GM18951 (cell line): ENCODE data around the gene NEK7.
"Not testable (repeated sequence)": the region's sequence is repeated elsewhere in the genome, so short reads cannot be mapped to it uniquely, and the experiment has no call there.

Source experiments
- POLR2A ChIP-seq: IDR thresholded peaks from 4 replicates; pipeline ENCODE4 v1.6.1; 2011; ENCODE audit warnings: mild to moderate bottlenecking; ENCODE audit not compliant: insufficient read length, insufficient read depth; ENCODE audit errors: extremely low read depth
- in situ Hi-C: fragments of 300-500 bp; cut with MboI; formaldehyde crosslinking; loops from one replicate; pipeline ENCODE4 v1.12.0; 2022; ENCODE audit warnings: low sequenced_read_pairs, mixed read lengths, inconsistent platforms; ENCODE audit not compliant: unreplicated experiment

Gene NEK7

DNA sequence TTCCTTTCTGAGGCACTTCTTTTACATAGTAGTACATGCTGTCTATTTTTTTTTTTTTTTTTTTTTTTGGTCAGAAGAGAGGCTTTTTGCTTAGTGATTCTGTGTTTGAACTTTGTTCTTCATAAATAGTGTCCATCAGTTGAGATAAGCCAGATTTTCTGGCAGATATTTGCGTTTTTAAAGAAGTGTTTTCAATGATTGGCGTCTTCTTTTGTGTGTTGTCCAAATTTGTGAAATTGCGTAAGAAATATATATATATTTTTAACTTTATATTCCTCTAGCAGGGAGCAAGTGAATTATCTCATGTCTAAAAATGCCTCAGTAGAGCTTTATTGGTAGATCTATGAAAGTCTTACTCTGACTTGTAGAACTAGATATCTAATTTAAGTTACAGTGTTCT, 28.3 kb downstream of the NEK7 start:
- in situ Hi-C loops, result no loop called here
- TF ChIP-seq POLR2A, result no peak

DNA sequence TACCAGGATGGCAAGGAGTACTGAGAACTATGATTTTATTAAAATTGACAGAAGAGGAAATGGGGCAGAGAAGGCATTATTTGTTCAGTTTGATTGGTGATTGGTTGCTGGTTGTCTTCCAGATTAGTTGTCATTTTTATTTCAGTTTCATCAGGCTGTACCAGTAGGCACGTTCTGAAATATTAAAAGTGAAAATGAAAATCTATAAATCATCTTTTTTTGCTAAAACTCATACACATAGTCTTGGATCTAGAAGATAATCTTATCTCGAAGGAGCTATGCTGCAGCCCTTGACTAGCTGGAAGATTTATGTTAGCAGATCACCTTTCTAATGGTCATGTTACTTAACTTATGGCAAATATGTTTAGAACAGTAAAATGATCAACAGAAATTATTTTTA, 29.0 kb downstream of the NEK7 start:
- in situ Hi-C loops, result no loop called here
- TF ChIP-seq POLR2A, result no peak

DNA sequence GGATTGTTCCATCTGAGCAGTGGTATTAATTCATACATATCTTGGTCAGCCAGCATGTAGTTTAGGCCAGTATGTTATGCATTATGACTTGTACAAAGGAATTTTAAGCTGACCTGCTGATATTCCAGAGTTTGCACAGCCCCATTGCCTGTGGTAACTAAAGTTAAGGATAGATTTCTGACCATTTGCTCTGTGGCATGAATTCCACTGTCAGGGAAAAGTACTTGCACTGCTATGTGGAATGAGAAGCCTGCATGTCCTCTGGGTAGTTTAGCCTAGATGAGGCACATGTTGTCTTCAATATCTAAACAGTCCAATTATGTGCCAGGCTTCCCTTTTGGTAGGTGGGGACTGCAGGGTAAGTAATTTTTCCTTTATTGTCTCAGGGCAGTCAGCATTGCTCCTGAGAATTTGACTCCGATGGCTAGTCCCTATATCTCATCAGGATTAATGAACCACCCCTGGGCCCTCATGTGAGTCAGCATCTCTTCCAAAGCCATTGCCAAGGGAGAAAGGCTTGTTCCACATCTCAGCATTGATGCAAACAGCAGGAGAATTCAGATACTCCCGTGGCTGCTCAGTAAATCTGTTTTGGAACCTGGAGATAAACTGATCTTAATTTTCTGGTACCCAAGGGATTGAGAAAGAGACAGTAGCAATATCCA, 30.2 kb downstream of the NEK7 start:
- TF ChIP-seq POLR2A, result no peak
- in situ Hi-C loops, result no loop called here

DNA sequence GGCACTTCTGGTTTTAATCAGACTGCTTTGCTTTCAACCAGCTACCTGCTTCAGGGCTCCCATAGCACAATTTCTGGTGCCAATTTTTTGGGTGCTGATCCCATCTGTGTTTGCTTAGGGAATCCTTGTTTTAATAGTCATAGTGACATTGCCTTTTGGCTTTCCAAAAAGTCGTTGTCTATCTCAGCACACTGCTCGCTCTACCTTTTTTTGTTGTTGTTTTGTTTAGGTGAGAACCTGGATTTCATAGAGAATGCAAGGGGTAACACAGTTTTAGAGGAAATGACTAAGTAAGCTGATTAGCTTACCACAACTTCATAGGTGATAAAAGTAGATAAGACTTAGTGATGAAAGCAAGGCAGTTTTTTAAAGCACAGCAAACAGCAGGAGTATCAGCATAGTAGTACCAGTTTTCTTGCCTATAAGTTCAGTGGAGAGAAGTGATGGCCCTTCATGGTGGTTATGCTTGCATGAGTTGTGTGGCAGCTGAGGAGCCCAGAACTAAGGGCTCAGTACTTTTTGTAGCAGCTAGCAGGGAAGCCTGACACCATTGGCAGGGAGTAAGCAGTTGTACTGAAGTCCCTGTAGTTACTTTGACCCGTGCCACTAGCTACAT, 31.3 kb downstream of the NEK7 start:
- in situ Hi-C loops, result no loop called here
- TF ChIP-seq POLR2A, result no peak

DNA sequence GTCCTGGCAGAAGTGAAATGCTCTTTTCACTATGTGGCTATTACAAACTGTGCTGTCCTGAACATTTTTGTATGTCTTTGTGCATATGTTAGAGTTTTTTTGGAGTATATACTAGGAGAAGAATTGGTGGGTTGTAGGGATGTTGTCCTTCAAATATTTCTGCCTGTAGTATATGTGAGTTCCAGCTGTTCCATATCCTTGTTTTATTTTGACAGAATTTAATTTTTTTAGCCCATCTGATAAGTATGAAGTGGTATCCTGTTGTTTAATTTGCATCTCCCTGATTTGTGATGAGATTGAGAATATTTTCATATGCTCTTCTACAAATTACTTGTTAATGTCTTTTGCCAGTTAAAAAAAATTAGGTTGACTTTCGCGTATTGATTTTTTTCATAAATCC, 34.3 kb downstream of the NEK7 start:
- no peak for TF ChIP-seq POLR2A

DNA sequence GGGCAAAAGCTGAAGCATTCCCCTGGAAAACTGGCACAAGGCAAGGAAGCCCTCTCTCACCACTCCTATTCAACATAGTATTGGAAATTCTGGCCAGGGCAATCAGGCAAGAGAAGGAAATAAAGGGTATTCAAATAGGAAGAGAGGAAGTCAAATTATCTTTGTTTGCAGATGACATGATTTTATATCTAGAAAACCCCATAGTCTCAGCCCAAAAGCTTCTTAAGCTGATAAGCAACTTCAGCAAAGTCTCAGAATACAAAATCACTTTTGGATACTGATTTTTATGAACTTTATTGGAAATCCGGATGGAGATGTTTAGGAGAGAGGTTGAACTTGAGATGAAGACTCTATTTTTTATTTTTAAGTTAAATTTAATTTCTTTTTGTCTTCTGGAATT, 37.1 kb downstream of the NEK7 start:
- in situ Hi-C loops, result not testable (repeated sequence)

More for the DNA sequence above, 34.3 kb downstream of the NEK7 start:
- in situ Hi-C loops, result no loop called here

DNA sequence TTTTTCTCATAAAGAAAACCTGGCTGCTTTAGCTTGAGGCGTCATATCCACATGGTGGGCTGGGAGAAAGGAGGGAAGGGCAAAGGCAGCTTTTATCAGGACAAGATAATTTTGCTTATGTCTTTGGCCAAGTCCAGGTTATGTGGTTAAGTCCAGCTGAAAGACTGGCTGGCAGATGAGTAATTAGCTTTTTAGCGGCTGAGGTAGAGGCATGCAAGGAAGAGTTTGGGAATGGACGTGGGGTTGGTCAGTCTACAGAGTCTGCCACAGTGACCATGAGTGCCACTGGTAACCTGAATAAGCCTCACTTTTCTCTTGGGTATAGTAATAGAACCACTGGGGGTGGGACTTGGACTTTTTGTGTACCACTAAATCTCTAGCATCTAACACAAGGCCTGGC, 39.8 kb downstream of the NEK7 start:
- in situ Hi-C loops, result no loop called here
- no peak for TF ChIP-seq POLR2A

DNA sequence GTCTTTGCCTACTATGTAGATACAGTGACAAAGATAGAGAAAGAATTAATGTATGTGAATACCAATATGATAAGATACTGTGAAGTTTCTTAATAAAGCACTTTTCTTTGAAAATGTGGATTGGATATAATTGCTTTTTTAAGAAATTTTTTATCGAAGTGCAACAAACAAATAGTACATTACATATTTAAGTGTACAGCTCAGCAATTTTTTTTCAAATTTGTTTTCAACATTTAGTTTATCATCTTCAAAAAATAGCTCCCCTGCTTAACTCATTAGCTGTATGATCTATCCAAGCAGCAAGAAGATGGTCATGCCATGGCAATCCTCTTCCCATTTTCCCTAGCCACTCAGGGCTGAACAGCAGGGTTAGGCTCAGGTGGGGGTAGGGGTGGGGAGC, 40.5 kb downstream of the NEK7 start:
- TF ChIP-seq POLR2A, result no peak
- in situ Hi-C loops, result no loop called here

DNA sequence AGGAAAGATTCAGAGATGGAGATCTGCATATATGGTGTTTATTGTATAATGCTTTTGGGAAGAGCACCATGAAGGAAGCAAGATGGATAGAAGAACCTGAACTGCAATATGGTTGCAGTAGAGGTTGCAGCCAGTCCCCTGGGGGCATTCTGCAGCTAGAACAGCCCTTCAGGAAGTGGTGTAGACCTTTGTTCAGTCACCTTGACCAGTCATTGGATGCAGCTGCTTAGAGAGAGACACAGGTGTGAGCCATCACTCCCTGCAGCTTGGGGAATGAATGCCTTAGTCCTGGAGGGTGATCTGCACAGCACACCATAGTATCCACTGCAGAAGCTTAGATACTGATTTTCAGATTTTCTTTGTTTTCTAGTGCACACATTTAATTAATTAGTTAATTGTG, 42.3 kb downstream of the NEK7 start:
- in situ Hi-C loops, result no loop called here
- no peak for TF ChIP-seq POLR2A

DNA sequence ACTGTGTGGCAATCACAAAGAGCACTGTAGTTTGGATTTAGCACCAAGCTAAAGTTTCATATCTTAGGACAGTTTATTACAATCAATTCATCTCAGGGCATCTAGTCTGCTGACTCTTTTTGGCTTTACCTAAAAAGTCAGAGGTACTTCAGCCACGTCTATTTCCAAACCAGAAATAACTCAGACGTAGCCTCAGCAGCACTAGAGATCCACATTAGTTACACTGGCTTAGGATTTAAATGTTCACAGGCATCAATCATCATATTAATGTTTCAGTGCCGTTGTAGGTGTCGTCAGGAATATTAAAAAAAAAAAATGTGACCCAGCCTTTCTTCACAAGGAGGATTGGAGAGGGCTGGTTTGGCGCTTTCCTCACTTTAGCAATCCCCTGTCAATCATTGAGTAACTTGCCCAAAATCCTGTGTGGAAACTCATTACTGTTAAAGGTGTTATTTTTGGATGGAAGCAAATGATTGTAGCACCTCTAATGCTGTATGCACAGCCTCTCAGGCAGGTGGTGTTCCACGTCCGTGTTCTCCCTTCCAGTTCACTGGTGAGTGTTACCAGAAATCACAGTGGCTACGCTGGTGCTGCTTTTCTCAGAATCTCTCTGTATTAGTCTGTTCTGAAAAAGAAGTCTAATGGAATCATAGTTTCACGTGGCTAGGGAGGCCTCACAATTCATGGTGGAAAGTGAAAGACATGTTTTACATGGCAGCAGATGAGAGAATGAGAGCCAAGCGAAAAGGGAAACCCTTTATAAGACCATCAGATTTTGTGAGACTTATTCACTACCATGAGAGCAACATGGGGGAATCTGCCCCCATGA, 45.4 kb downstream of the NEK7 start:
- in situ Hi-C loops, result no loop called here

DNA sequence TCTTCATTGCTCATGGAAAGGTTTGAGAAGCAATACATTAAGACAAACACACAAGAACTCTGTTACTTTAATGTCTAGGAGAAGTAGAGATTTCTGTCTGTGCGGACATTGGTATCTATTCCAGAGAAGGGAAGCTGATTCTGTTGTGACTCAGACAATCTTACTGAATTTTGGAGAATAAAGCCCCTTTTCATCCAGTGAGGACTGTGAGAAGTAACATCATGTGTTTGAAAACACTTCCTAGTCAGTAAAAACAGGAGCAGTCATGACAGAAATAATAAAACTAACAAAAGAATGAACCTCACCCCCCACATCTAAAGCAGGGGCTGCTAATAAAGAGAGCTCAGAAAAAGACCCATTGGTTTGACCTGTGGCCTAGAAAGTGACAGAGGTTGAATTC, 46.6 kb downstream of the NEK7 start:
- TF ChIP-seq POLR2A, result no peak
- in situ Hi-C loops, result no loop called here

More for the DNA sequence above, 45.4 kb downstream of the NEK7 start:
- TF ChIP-seq POLR2A, result no peak

DNA sequence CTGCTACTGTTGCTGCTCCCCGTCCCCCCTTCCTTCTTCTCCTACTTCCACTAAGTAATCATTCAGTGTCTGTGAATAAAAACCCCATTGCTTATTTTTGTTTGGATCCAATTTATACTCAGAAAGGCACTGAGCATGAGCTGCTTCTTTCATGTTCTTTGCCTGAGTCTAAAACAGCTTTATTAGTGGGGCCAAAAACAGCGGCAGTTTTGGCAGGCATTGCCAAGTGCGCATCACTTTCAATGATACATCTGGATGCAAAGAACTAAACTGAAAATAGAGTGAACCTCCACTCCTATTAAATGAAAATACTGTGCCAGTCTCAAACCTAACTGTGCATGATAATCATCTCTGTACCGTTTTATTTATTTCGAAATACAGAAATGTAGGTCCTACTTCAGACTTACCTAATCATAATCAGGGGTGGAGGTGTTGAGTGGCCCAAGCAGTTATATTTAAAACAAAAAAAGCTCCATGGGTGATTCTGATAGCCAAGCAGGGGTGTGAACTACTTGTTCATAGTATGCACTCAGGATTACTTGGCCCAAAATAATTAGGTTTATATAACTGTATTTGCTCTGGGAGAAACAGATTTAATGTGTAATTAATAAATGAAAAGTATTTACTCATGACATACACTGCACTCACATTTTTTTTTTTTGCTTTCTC, 48.4 kb downstream of the NEK7 start:
- in situ Hi-C loops, result no loop called here
- no peak for TF ChIP-seq POLR2A

DNA sequence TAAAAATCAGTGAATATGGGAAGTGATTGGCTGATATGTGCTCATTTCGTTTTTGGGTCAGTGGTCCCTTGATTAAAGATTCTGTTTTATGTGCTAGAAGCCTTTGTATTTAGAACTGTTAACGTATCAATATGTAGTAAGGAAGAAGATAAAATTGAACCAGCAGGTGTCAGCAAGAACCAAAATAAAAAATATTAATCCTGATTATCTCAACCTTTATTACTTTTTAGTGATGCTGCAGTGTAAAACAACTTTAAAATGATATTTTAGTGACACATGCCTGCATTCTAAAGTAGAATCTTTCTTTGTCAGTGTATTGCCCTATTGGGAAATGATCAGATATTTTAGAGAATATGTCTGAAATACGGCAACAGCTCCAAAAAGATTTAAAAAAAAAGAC, 49.5 kb downstream of the NEK7 start:
- in situ Hi-C loops, result no loop called here
- no peak for TF ChIP-seq POLR2A

DNA sequence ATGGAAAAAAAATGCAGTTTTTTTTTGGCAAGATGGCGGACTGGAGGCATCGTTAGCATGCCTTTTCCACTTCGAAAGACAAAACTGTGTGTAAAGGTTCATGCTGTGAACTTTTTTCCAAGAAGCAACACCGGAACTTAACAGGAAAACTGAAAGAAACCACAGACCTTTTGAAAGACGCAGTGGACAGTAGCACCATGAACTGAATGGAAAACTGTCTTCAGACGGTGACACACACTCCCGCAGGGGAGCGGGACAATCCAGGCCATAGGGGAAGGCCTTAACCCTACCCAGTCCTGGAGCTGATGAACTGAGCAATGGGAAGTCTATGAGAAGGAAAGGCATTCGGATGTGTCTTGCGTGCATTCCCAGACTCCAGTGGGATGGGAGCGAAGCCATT, 54.9 kb downstream of the NEK7 start:
- no peak for TF ChIP-seq POLR2A
- in situ Hi-C loops, result no loop called here

DNA sequence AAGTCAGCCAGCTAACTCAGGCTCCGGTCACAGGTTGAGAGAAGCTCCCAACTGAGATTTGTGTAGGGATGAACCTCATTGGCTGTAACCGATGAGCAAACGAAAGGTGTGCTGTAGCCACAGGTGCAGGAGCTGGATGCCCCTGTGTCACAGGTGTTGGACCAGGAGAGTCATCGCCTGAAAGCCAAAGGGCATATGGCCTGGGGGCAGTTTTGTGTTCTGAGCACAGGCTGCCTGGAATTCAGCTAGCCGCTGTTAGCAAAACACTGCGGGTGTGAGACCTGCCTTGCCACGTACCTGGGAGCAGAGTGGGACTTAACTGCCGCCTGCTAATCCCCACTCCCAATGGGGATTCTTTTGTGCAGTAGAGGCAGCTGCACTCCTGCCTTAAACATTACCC, 55.3 kb downstream of the NEK7 start:
- in situ Hi-C loops, result no loop called here
- TF ChIP-seq POLR2A, result no peak
